Fibroblast of mammary gland (primary cell): Measurements from ENCODE around the gene RANBP17.

Experiments used
- DNase-seq: peaks from one replicate; pipeline ENCODE4 v3.0.0-alpha.2; 2010; ENCODE audit warnings: low read depth
- H3K4me3 ChIP-seq: 2 replicates; pipeline ENCODE4 v1.5.1; 2011; ENCODE audit warnings: low read depth, mild to moderate bottlenecking, low read length, moderate library complexity; ENCODE audit not compliant: control insufficient read depth
- CTCF ChIP-seq: conservative IDR thresholded peaks from 2 replicates; pipeline ENCODE4 v1.5.1; 2011; ENCODE audit warnings: low read depth, low read length, inconsistent platforms; ENCODE audit not compliant: control insufficient read depth, insufficient read depth

The RANBP17 gene

GRCh38 chr5:171050916-171051315 lies 189.1 kb downstream of the RANBP17 start:
- DNase-seq = no peak
- H3K4me3 ChIP-seq = no peak overlapping the region
- TF ChIP-seq CTCF = no peak

GRCh38 chr5:171055875-171056454 lies 194.1 kb downstream of the RANBP17 start:
- DNase-seq = peak; percentile 8
- no peak overlapping the region for H3K4me3 ChIP-seq

GRCh38 chr5:171067540-171068130 lies 205.8 kb downstream of the RANBP17 start:
- H3K4me3 ChIP-seq = no peak overlapping the region
- no peak for TF ChIP-seq CTCF
- no peak for DNase-seq

More at GRCh38 chr5:171055875-171056454, 194.1 kb downstream of the RANBP17 start:
- no peak for TF ChIP-seq CTCF

- no peak for DNase-seq
- no peak for TF ChIP-seq CTCF
- H3K4me3 ChIP-seq = no peak overlapping the region
These were observed 212.9 kb downstream of the RANBP17 start for GRCh38 chr5:171074747-171075146.

GRCh38 chr5:171080186-171080938 lies 218.5 kb downstream of the RANBP17 start:
- no peak overlapping the region for H3K4me3 ChIP-seq
- DNase-seq = no peak
- TF ChIP-seq CTCF = no peak

- no peak overlapping the region for H3K4me3 ChIP-seq
- TF ChIP-seq CTCF = no peak
- no peak for DNase-seq
These were observed 219.5 kb downstream of the RANBP17 start for GRCh38 chr5:171081319-171081718.

GRCh38 chr5:171092194-171092593 lies 230.4 kb downstream of the RANBP17 start:
- no peak overlapping the region for H3K4me3 ChIP-seq
- peak; percentile 74 for DNase-seq
- no peak for TF ChIP-seq CTCF
